Astrocyte (in vitro differentiated cells and primary cell): ENCODE results near the gene CAPZA2. TPM values are rescaled to one million over a fixed set of nuclear protein-coding genes. Genes with fewer than 3 reads are reported as not detected.

Experiments
- DNase-seq: peaks from one replicate; pipeline ENCODE4 v3.0.0-alpha.2; 2010; ENCODE audit warnings: low read depth
- FAIRE-seq: peaks from 2 replicates; lab custom pipeline; 2011; peaks lifted over from hg19 to GRCh38; lab: Jason Lieb, UNC
- H2AFZ ChIP-seq: 2 replicates; pipeline ENCODE4 v1.6.0; 2012; ENCODE audit warnings: low read depth, low read length, inconsistent platforms
- H3K27ac ChIP-seq: 2 replicates; pipeline ENCODE4 v1.5.1; 2011; ENCODE audit warnings: low read depth, low read length, inconsistent platforms
- H3K27me3 ChIP-seq: 2 replicates; pipeline ENCODE4 v1.6.0; 2011; ENCODE audit warnings: low read length, inconsistent platforms; ENCODE audit not compliant: insufficient read depth
- H3K36me3 ChIP-seq: 2 replicates; pipeline ENCODE4 v1.5.1; 2011; ENCODE audit warnings: low read length, inconsistent platforms; ENCODE audit not compliant: insufficient read depth
- H3K4me1 ChIP-seq: 2 replicates; pipeline ENCODE4 v1.5.1; 2011; ENCODE audit warnings: low read length, inconsistent platforms; ENCODE audit not compliant: insufficient read depth
- H3K4me2 ChIP-seq: 2 replicates; pipeline ENCODE4 v1.6.0; 2012; ENCODE audit warnings: low read length, inconsistent platforms
- H3K4me3 ChIP-seq: 2 replicates; pipeline ENCODE4 v1.5.1; 2011; ENCODE audit warnings: low read depth, mild to moderate bottlenecking, low read length, inconsistent platforms; ENCODE audit not compliant: insufficient read depth
- H3K79me2 ChIP-seq: 2 replicates; pipeline ENCODE4 v1.6.0; 2012; ENCODE audit warnings: mild to moderate bottlenecking, low read length, inconsistent platforms; ENCODE audit not compliant: insufficient read depth
- H3K9ac ChIP-seq: 2 replicates; pipeline ENCODE4 v1.6.0; 2012; ENCODE audit warnings: mild to moderate bottlenecking, low read length, inconsistent platforms
- H3K9me3 ChIP-seq: 2 replicates; pipeline ENCODE4 v1.5.1; 2012; ENCODE audit warnings: low read depth, mild to moderate bottlenecking, low read length, inconsistent platforms; ENCODE audit not compliant: insufficient read depth
- H4K20me1 ChIP-seq: 2 replicates; pipeline ENCODE4 v1.6.0; 2012; ENCODE audit warnings: low read length, inconsistent platforms; ENCODE audit not compliant: insufficient read depth
- H3K27ac Mint-ChIP-seq: one replicate; pipeline ENCODE4 v1.8.0; 2021; ENCODE audit warnings: mild to moderate bottlenecking, mixed read lengths; ENCODE audit not compliant: unreplicated experiment
- H3K27me3 Mint-ChIP-seq: one replicate; pipeline ENCODE4 v1.8.0; 2021; ENCODE audit warnings: low read depth, mixed read lengths; ENCODE audit not compliant: unreplicated experiment
- H3K36me3 Mint-ChIP-seq: one replicate; pipeline ENCODE4 v1.8.0; 2021; ENCODE audit warnings: low read depth, mixed read lengths; ENCODE audit not compliant: unreplicated experiment
- H3K4me1 Mint-ChIP-seq: one replicate; pipeline ENCODE4 v1.8.0; 2021; ENCODE audit warnings: low read depth, mixed read lengths; ENCODE audit not compliant: unreplicated experiment
- H3K4me3 Mint-ChIP-seq: one replicate; pipeline ENCODE4 v1.8.0; 2021; ENCODE audit warnings: mild to moderate bottlenecking, moderate library complexity, mixed read lengths; ENCODE audit not compliant: unreplicated experiment
- H3K9me3 Mint-ChIP-seq: one replicate; pipeline ENCODE4 v1.8.0; 2021; ENCODE audit warnings: mild to moderate bottlenecking, mixed read lengths; ENCODE audit not compliant: unreplicated experiment
- CTCF ChIP-seq: IDR thresholded peaks from 2 replicates; pipeline ENCODE4 v1.5.1; 2011; ENCODE audit warnings: low read depth, mild to moderate bottlenecking, inconsistent platforms, low read length, moderate library complexity; ENCODE audit not compliant: insufficient read depth
- EZH2 ChIP-seq: IDR thresholded peaks from 2 replicates; pipeline ENCODE4 v1.6.1; 2012; ENCODE audit warnings: mild to moderate bottlenecking, low read length, inconsistent platforms; ENCODE audit not compliant: insufficient read depth
- total RNA-seq: library from RNA; stranded (reverse); gene quantifications from 2 replicates; pipeline ENCODE4 v1.2.1, GENCODE V29; 2021

The CAPZA2 gene
- total RNA-seq, 1 donor from 2014 or later, result 261 TPM

GRCh38 chr7:116966601-116967000 lies 104.2 kb downstream of the CAPZA2 start:
- Histone ChIP-seq H3K9me3 (no peaks in the 10 kb centered on the region), H3K36me3 (no peaks in the 10 kb centered on the region), H3K4me2 (no peak overlapping the region), H3K27me3 (no peaks in the 10 kb centered on the region), H4K20me1 (peaks cover 48% of the 10 kb centered on the region), H3K4me1 (no peaks in the 10 kb centered on the region), H3K79me2 (peaks cover 73% of the 10 kb centered on the region), H3K4me3 (no peak overlapping the region), H3K27ac (no peak overlapping the region), H2AFZ (no peak overlapping the region), H3K9ac (no peak overlapping the region)
- Mint-ChIP-seq H3K9me3 (peaks cover 2% of the 10 kb centered on the region), H3K27me3 (no peaks in the 10 kb centered on the region), H3K4me1 (peaks cover 31% of the 10 kb centered on the region), H3K4me3 (no peak overlapping the region), H3K27ac (no peak overlapping the region), H3K36me3 (no peaks in the 10 kb centered on the region)
- no peak for DNase-seq
- FAIRE-seq, result no peak
- no peak for TF ChIP-seq EZH2
- TF ChIP-seq CTCF, result no peak

- H3K4me3 ChIP-seq, result no peak overlapping the region
- H3K36me3 ChIP-seq, result no peaks in the 10 kb centered on the region
- Mint-ChIP-seq H3K9me3 (no peaks in the 10 kb centered on the region), H3K4me1 (peaks cover 36% of the 10 kb centered on the region), H3K36me3 (no peaks in the 10 kb centered on the region), H3K4me3 (no peak overlapping the region), H3K27me3 (no peaks in the 10 kb centered on the region), H3K27ac (no peak overlapping the region)
- H3K9ac ChIP-seq, result no peak overlapping the region
- DNase-seq (no peak), FAIRE-seq (no peak)
- no peak overlapping the region for H2AFZ ChIP-seq
- H3K9me3 ChIP-seq, result no peaks in the 10 kb centered on the region
- H3K27me3 ChIP-seq, result no peaks in the 10 kb centered on the region
- H3K79me2 ChIP-seq, result peaks cover 71% of the 10 kb centered on the region
- TF ChIP-seq EZH2 (no peak), CTCF (no peak)
- no peak overlapping the region for H3K4me2 ChIP-seq
- H4K20me1 ChIP-seq, result peaks cover 54% of the 10 kb centered on the region
- H3K4me1 ChIP-seq, result no peaks in the 10 kb centered on the region
- H3K27ac ChIP-seq, result no peak overlapping the region
These were observed 105.0 kb downstream of the CAPZA2 start for GRCh38 chr7:116967254-116967922.

GRCh38 chr7:116967983-116968382 lies 105.6 kb downstream of the CAPZA2 start:
- H3K36me3 Mint-ChIP-seq, result no peaks in the 10 kb centered on the region
- peaks cover 52% of the 10 kb centered on the region for H4K20me1 ChIP-seq
- no peak for FAIRE-seq

More at GRCh38 chr7:116967983-116968382, 105.6 kb downstream of the CAPZA2 start:
- Histone ChIP-seq H3K9ac (no peak overlapping the region), H3K4me1 (no peaks in the 10 kb centered on the region), H3K4me2 (no peak overlapping the region), H3K4me3 (no peak overlapping the region), H3K27ac (no peak overlapping the region), H2AFZ (no peak overlapping the region), H3K36me3 (no peaks in the 10 kb centered on the region), H3K27me3 (no peaks in the 10 kb centered on the region), H3K9me3 (no peaks in the 10 kb centered on the region), H3K79me2 (peaks cover 73% of the 10 kb centered on the region)
- no peak for TF ChIP-seq CTCF
- TF ChIP-seq EZH2, result no peak
- H3K9me3 Mint-ChIP-seq, result no peaks in the 10 kb centered on the region
- no peak overlapping the region for H3K4me3 Mint-ChIP-seq
- DNase-seq, result no peak
- H3K4me1 Mint-ChIP-seq, result peaks cover 33% of the 10 kb centered on the region
- H3K27ac Mint-ChIP-seq, result no peak overlapping the region
- no peaks in the 10 kb centered on the region for H3K27me3 Mint-ChIP-seq
